NCI-H226 (cell line): ENCODE measurements around the gene LLGL2.

Experiments used
- DNase-seq: peaks from one replicate; pipeline ENCODE4 v3.0.0-alpha.2; 2015

Gene LLGL2

DNA sequence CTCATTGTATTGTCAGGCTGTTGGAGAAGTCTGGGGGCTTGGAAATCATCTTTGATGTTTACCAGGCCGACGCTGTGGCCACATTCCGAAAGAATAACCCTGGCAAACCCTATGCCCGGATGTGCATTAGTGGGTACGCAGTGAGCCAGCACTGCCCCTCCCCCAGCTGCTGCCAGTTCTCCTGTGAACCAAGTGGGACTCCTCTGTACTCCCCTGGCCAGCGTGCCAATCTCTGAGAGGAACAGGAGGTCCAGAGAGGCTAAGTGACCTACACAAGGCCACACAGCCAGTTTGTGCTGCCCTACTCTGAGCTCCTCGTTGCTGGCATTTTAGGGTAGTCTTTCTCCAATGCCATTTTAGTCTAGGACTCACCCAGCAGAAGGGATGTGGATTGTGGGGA is 1.9 kb upstream of the LLGL2 start:
- no peak for DNase-seq

- no peak for DNase-seq
Observed at GRCh38 chr17:75524269-75524969, 1.1 kb upstream of the LLGL2 start.

GRCh38 chr17:75525806-75526554 is 483 bp downstream of the LLGL2 start:
- DNase-seq, result no peak

DNA sequence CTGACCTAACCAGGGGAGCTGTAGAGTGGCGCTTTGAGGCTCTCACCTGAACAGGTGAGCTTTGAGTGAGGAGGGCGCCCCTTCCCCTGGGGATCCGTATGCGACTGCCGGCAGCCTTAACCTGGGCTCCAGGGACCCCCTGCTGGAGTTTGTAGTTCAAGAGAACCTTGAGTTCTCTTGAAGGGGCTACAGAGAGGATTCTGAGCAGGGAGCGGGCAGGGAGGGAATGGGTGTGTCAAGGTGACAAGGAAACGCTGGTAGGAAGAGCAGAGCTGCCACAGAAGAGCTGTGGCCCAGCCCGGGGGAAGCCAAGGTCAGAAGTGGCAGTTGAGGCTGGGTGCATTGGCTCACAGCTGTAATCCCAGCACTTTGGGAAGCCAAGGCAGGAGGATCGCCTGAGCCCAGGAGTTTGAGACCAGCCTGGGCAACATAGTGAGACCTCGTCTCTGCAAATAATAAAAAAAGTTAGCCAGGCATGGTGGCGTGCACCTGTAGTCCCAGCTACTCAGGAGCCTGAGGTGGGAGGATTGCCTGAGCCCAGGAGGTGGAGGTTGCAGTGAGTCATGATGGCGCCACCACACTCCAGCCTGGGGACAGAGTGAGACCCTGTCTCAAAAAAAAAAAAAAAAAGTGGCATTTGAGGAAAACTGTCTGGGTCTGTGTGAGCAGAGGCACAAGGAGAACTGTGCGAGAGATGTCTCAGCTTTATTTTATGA is 1.2 kb downstream of the LLGL2 start:
- DNase-seq, result no peak

- DNase-seq, result peak; percentile 39
Observed at GRCh38 chr17:75530837-75531720, 5.6 kb downstream of the LLGL2 start.

DNA sequence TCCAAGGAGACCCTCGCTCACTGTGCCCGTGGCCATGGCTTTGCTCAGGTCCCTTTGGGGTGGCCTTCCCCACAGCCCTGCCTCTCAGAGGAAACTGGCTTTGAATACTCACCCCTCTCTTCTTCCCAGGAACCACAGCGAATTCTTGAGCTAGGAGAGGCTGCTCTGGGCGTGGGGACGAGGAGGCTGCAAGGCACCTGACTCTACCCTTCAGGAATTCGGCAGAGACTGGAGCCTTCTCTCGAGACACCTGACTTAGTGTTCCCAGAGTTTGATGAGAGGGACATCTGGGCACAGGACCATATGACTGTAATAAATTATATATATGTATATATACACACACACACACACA is 6.2 kb downstream of the LLGL2 start:
- peak; percentile 90 for DNase-seq

GRCh38 chr17:75535119-75535537 is 9.6 kb downstream of the LLGL2 start:
- no peak for DNase-seq

- DNase-seq, result no peak
Observed at GRCh38 chr17:75535871-75536270, 10.4 kb downstream of the LLGL2 start.

GRCh38 chr17:75536366-75536765 is 10.9 kb downstream of the LLGL2 start:
- no peak for DNase-seq

DNA sequence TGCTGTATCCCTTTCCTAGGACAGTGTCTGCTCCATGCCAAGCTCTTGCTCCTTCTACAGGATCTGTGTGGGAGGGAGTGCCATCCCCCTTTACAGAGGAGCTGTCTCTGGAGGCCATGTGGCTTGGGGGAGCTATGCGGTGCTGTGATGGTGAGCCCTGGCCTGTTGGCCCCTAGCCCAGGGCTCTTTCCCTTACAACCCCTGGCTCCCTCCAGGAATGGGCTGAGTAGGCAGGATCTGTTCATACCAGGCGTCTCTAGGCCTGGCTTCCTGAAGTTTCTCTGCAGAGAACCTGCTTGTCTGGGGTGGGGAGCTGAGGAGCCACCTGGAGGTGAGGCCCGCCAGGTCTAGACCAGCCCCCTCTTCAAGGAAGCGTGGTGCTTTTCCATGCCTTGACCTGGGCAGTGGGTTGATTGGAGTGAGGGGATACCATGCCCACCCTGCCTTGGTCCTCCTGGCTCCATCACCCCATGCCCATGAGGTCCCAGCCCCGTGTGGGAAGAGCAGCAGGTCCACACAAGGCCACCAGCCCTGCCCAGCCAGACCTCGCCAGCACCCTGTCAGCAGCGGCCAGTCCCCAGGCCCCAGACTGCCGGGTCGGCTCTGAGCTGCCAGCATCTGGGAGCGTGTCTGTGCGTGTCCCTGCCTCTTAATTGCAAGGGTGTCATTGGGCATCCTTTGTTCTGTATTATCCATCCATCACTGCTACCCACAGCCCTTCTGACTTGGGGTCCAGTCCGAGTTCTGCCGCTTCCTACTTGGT is 14.7 kb downstream of the LLGL2 start:
- DNase-seq, result no peak

DNA sequence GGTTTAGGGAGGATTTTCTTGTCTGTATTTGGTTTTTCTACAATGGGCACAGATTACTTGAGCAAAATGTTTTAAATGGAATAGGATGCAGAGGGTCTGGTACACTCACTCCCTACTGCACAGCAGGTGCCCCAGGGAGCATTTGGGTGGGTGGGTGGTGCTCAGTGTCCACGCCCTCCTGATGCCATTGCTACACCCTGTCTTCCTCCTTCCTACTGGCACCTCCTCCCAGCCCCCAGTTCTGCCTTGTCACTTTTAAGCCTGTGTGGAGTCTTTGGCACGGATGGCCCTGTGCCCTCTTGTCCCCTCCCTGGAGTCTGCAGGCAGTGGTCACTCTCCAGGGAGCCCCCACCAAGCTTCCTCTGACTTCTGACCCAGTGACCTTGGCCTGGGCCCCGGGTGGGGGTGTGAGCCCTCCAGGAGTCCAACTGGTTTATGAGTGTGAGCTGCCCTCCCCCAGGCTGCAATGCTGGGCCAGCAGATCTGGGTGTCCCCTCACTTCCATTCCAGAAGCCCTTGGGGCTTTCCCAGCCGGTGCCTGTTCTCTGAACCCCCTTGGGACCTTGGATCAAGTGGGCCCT is 15.5 kb downstream of the LLGL2 start:
- no peak for DNase-seq

DNA sequence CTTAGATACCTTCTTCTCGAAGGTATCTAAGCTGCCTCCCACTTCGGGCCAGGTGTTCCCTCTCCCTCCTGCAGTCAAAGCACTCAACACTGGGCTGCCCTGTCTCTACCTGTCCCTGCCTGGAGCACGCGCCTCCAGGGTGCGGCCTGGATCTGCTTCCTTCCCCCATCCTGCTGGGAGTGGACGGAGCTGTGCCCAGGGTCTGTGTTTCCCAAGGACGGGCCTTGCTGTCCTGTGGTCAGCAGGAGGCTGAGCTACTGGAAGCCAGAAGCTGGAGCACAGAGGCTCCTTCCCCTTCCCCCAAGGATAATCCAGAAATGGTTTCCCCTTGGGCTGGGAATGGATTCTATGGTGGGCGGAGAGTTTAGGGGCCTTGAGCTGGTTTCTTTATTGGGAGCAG is 16.7 kb downstream of the LLGL2 start:
- DNase-seq, result no peak

GRCh38 chr17:75542728-75543336 is 17.3 kb downstream of the LLGL2 start:
- DNase-seq, result no peak

- DNase-seq, result no peak
Observed at GRCh38 chr17:75544250-75544649, 18.8 kb downstream of the LLGL2 start.

GRCh38 chr17:75546181-75546580 is 20.7 kb downstream of the LLGL2 start:
- no peak for DNase-seq

- no peak for DNase-seq
Observed at GRCh38 chr17:75547091-75547490, 21.6 kb downstream of the LLGL2 start.

DNA sequence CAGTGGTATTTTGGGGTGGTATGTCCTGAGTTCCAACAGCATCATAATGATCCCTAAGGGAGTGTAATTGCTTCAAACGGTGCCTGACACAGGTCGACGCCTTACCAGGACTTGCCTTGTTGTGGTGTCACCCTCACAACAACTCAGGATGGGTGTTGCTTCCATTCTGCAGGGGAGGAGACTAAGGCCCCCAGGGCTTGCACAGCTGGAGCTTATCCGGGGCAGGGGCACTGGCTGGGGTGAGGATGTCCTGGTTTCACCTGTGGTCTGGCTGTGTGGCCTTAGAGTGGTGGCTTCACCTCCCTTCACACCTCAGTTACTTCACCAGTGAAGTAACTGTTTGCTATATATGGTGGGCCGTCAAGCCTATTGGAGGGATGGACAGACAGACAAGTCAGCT is 23.3 kb downstream of the LLGL2 start:
- no peak for DNase-seq

DNA sequence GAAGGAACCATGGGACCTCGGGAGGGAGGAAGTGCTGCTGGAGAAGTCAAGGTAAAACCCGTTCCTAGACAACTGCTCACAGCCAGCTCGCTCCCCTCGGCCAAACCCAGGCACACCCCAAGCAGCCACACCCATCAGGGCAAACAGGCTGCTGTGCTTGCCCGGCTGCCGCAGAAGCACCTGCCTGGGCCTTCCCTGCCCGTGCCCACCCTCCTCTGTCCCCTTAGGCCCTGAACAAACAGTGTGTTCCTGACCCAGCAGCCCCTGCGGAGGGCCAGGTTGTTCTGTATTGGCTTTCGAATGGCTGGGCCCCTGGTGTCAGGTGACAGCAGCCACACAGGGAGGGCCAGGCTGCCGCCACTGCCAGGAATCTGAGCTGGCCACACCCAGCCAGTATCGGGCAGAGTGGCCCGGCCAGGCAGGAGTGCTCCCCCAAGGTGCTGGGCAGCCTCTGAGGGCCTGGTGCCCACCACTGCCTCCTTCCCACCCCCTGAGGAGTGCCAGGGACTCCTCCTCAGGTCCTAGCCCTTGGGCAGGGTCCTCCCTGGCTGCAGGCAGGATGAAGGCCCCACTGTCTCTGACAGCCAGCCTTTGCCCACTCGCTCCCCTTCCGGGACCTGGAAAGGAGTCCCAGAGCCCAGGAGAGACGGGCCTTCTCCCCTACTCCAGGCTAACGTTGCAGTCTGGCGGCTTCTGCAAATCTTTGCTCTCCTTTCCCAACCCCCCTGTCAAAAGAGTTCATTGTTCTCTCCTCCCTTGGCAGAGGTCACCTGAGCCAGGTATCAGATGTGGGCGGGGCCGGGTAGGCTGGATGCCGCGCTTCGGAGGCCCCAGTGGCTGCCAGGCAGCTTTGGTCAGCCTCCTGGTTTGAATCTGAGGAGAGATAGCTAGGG is 24.0 kb downstream of the LLGL2 start:
- DNase-seq, result no peak

DNA sequence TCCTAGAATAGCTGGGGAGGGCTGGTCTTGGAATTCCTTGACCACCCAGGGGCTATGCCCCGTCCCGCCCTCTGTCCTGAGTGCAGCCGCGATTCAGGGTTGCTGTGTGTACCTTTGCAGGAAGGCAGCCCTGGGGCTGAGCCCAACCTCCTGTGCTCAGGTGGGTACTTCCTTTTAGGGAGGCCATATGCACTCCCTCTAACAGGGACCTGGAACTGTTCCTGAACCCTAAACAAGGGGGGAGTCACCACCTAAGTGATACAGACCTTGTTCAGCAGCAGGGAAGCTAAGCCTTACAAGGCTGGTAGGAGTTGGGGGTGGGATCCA is 24.6 kb downstream of the LLGL2 start:
- DNase-seq, result no peak

- DNase-seq, result no peak
Observed at GRCh38 chr17:75551266-75551665, 25.8 kb downstream of the LLGL2 start.
